Measurements from ENCODE around the gene NUP58.
A peak's percentile ranks its signal among the peaks of the same experiment; 100 is the strongest.

The NUP58 gene

DNA sequence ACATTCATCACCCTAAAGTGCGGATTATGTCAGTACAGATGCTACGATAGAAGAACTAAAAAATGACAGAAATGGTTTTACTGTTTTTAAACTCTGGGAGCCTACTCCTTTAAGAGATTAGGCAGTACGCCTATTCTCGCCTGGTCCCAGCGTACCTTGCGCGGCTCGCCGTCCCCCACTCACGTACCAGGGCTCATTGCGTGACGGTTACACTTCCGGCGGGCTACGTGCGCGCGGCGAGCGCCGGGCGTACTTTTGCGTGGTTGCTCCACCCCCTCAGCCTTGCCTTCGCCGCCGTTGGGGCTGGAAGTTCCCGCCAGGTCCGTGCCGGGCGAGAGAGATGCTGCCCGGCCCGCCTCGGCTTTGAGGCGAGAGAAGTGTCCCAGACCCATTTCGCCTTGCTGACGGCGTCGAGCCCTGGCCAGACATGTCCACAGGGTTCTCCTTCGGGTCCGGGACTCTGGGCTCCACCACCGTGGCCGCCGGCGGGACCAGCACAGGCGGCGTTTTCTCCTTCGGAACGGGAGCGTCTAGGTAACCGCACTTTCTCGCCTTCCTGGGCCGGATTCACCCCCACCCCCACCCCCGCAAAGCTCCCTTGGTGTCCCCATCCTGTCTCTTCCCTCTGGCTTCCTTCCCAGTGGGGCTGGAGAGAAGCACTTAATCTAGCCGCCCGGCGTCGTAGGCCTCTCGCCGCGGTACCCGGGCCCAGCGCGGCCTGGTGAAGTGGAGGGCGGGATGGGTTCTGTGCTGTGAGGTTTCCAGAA lies at the start of gene NUP58:
NUP58 (plus strand) TSS at position 279 of the 767 bp plus-strand sequence; CDS start at position 428, 149 bp downstream.
- DNase-seq (ENCODE audit: low spot score), result peak; percentile 95
- peak within 1 kb of the TSS; percentile 90 to 96 for H3K27ac ChIP-seq
- H3K4me3 ChIP-seq, result peak within 1 kb of the TSS; percentile 92
- no peak for TF ChIP-seq CTCF (IDR thresholded peaks at IDR 0.05)

DNA sequence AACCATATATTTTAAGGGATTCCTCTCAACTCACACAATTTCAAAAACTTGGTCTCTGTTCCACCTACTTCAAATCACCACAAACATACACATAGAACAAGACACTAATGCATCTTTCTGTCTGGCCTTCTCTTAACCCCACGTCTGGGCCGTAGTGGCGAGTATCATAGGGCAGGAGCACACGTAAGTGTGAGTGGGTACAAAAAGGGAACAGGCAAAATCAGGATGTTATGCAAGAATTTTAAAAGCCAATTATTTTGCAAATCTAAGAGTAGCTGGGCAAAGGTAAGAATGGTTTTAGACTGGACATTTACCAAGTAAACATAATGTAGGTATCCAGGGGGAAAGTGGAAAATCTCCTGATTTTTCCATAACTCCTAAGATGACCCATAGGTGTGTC lies 49.2 kb upstream of the NUP58 start:
- Histone ChIP-seq H3K27ac (no peak overlapping the region), H3K4me3 (no peak overlapping the region)
- TF ChIP-seq CTCF (IDR thresholded peaks at IDR 0.05), result no peak
- DNase-seq (ENCODE audit: low spot score), result no peak

- no peak for TF ChIP-seq CTCF (IDR thresholded peaks at IDR 0.05)
- DNase-seq (ENCODE audit: low spot score), result no peak
- Histone ChIP-seq H3K4me3 (no peak overlapping the region), H3K27ac (no peak overlapping the region)
Observed at GRCh38 chr13:25252752-25253151, 48.7 kb upstream of the NUP58 start.

DNA sequence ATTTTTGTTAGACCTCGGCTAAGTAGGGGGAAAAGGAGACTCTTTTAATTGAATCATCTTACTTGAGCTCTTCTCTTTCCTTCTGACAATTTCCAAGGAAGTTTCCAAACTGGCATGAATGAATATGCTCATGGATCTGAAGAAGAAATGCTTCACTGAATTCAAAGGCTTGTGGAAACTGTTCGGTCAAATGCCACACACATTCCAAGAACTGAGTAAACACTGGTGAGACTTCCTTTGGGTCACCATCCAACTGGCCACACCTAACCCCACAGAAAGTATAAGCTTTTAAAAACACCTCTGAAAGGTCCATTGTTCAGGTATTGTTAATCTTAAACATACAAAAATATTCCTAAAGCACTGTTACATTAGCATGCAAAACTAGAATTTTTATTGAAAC lies 47.7 kb upstream of the NUP58 start:
- no peak overlapping the region for H3K4me3 ChIP-seq
- no peak overlapping the region for H3K27ac ChIP-seq
- no peak for DNase-seq (ENCODE audit: low spot score)
- TF ChIP-seq CTCF (IDR thresholded peaks at IDR 0.05), result no peak

DNA sequence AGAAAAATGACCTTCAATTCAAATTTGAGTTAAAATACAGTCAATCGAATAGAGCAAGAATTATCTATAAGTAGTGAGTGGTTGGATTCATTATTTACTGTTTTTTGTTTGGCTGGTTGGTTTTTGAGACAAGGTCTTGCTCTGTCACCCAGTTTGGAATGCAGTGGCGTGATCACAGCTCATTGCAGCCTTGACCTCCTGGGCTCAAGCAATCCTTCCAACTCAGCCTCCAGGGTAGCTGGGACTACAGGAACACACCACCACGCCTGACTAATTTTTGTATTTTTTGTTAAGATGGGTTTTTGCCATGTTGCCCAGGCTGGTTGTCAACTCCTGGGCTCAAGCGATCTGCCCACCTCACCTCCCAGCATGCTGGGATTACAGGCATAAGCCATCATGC lies 39.2 kb upstream of the NUP58 start:
- no peak for TF ChIP-seq CTCF (IDR thresholded peaks at IDR 0.05)
- DNase-seq (ENCODE audit: low spot score), result no peak
- no peak overlapping the region for H3K4me3 ChIP-seq
- no peak overlapping the region for H3K27ac ChIP-seq

GRCh38 chr13:25266706-25267105 lies 34.7 kb upstream of the NUP58 start:
- no peak for DNase-seq (ENCODE audit: low spot score)
- TF ChIP-seq CTCF (IDR thresholded peaks at IDR 0.05), result no peak
- Histone ChIP-seq H3K27ac (no peak overlapping the region), H3K4me3 (no peak overlapping the region)

- Histone ChIP-seq H3K27ac (no peak overlapping the region), H3K4me3 (no peak overlapping the region)
- TF ChIP-seq CTCF (IDR thresholded peaks at IDR 0.05), result no peak
- no peak for DNase-seq (ENCODE audit: low spot score)
Observed at GRCh38 chr13:25267715-25268114, 33.7 kb upstream of the NUP58 start.
